ENCODE measurements around the gene PPP1R37. TPM values are rescaled to one million over a fixed set of nuclear protein-coding genes. Genes with fewer than 3 reads are reported as not detected.
A peak's percentile ranks its signal among the peaks of the same experiment; 100 is the strongest.

Gene PPP1R37
- total RNA-seq, result 10 to 100 TPM; 10.2 to 10.3 TPM

DNA sequence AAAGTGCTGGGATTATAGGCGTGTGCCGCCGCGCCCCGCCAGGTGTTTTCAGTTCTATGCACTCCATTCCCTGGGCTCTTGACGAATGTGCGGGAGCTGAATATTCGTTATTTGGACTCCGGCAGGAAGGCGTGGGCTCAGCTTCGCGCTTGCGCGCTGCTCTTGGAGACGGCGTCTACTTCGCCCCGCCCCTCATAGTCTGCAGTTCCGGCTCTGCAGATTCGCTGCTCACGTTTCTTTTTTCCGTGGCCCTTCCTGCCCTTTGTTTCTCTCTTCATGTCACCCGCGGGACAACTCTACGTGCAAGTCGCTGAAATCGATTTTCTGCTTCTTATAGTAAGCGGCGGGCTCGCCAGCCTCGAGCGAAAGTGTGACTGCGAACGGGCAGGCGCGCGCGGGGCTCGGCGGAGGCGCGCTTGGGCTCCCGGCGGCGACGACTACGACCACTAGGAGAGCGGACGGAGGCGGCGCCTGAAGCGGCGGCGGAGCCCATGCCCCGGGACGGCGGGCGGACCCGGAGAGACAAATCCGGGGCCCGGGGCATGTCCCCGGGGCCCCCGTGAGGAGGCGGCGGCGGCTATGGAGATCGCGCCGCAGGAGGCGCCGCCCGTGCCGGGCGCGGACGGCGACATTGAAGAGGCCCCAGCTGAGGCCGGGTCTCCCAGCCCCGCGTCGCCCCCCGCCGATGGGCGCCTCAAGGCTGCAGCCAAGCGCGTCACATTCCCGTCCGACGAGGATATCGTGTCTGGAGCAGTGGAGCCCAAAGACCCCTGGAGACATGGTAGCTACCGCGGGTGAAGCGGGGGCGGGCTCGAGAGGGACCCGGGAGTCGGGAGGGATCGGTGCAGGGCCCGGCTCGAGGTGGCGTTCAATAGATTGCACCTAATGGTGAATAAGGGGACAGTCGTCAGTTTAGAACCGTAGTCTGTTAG lies at the start of gene PPP1R37:
TSS of gene PPP1R37 (plus strand) at position 433 of the 932 bp plus-strand sequence. CDS start at position 580, 147 bp downstream.
- Mint-ChIP-seq H3K9me3 (peaks cover 2% of the 10 kb centered on the region), H3K4me3 (peak within 1 kb of the TSS; percentile 93), H3K4me1 (ENCODE audit: low read depth) (peaks cover 50% of the 10 kb centered on the region), H3K36me3 (ENCODE audit: low read depth) (peaks cover 15% of the 10 kb centered on the region), H3K27me3 (ENCODE audit: low read depth) (no peaks in the 10 kb centered on the region), H3K27ac (peak within 1 kb of the TSS; percentile 98)
- peak; percentile 95 for DNase-seq
- intact Hi-C loops (cut with micrococcal nuclease), result loop anchor here (1.0 to 2.0 kb wide), 4 partner anchors 24 to 203 kb away; partner anchors contain the start of genes BLOC1S3 and TRAPPC6A
- CTCF ChIA-PET, result interaction anchor here (0.7 to 2.7 kb wide), 9 partner anchors 10 to 246 kb away, joined by 3 to 10 read pairs (median 3); partner anchors contain the start of gene GEMIN7

DNA sequence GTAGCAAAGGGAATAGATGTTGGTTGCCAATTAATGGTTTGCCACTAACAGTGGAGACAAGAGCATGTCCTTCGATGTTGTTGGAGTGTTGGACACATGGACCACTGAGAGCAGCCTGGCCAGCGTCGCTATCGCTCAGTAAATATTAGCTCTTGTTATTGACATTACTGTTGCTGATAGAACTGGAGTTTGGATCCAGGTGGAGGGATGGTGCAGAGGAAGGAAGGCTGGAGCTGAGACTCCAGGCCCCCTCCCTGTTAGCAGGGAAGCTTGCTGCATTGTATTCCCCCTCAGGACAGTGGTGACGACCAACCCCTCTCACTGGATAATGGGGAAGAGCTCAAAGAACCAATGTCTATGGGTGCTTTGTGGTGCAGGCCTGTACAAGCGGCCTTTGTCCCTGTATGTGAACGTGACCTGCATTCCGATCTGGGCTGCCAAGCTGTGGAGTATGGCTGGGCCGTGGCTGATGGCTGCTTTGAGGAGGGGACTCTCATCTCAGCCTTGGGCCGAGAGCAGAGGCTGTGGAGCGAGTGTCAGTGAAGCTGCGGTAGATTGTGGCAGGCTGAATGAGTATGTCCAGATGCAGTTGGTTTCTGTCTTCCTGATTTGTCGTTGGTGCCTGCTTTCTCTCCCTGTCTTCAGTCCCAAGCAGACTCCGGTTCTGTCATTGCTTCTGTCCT lies 47.2 kb upstream of the PPP1R37 start:
- H3K4me1 Mint-ChIP-seq (ENCODE audit: low read depth), result peaks cover 56% of the 10 kb centered on the region
- no peaks in the 10 kb centered on the region for H3K27me3 Mint-ChIP-seq (ENCODE audit: low read depth)
- no peak overlapping the region for H3K4me3 Mint-ChIP-seq
- CTCF ChIA-PET, result no interaction called here
- H3K36me3 Mint-ChIP-seq (ENCODE audit: low read depth), result peaks cover 32% of the 10 kb centered on the region
- no peaks in the 10 kb centered on the region for H3K9me3 Mint-ChIP-seq
- no peak for DNase-seq
- intact Hi-C loops (cut with micrococcal nuclease), result no loop called here
- no peak overlapping the region for H3K27ac Mint-ChIP-seq

GRCh38 chr19:45046355-45046754 lies 46.6 kb upstream of the PPP1R37 start:
- Mint-ChIP-seq H3K36me3 (ENCODE audit: low read depth) (peaks cover 30% of the 10 kb centered on the region), H3K4me3 (no peak overlapping the region)
- CTCF ChIA-PET, result no interaction called here

DNA sequence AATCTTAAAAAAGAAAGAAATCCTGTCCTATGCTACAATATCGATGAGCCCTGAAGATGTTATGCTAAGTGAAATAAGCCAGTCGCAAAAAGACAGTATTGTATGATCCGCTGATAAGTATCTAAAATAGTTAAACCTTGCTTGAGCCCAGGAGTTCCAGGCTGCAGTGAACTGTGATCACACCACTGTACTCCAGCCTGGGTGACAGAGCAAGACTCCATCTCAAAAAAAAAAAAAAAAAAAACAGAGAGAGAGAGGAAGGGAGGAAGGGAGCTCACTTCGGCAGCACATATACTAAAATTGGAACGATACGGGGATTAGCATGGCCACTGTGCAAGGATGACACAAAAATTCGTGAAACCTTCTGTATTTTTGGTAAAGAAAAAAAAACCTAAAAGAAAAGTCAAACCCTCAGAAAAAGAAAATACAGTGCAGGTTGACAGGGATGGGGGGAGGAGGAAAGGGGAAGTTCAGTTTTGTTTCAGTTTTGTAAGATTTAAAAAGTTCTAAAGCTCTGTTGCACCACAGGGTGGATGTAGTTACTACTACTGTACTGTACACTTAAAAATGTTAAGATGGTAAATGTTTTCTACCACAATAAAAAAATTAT lies 45.7 kb upstream of the PPP1R37 start:
- Mint-ChIP-seq H3K36me3 (ENCODE audit: low read depth) (peaks cover 26% of the 10 kb centered on the region), H3K27me3 (ENCODE audit: low read depth) (no peaks in the 10 kb centered on the region), H3K4me3 (no peak overlapping the region), H3K4me1 (ENCODE audit: low read depth) (peaks cover 45% of the 10 kb centered on the region), H3K9me3 (no peaks in the 10 kb centered on the region), H3K27ac (peak overlapping the region; percentile 86)
- CTCF ChIA-PET, result no interaction called here
- intact Hi-C loops (cut with micrococcal nuclease), result no loop called here
- no peak for DNase-seq

More at GRCh38 chr19:45046355-45046754, 46.6 kb upstream of the PPP1R37 start:
- peaks cover 52% of the 10 kb centered on the region for H3K4me1 Mint-ChIP-seq (ENCODE audit: low read depth)
- intact Hi-C loops (cut with micrococcal nuclease), result no loop called here
- no peaks in the 10 kb centered on the region for H3K27me3 Mint-ChIP-seq (ENCODE audit: low read depth)
- no peak for DNase-seq
- H3K9me3 Mint-ChIP-seq, result no peaks in the 10 kb centered on the region
- H3K27ac Mint-ChIP-seq, result peak overlapping the region; percentile 56

DNA sequence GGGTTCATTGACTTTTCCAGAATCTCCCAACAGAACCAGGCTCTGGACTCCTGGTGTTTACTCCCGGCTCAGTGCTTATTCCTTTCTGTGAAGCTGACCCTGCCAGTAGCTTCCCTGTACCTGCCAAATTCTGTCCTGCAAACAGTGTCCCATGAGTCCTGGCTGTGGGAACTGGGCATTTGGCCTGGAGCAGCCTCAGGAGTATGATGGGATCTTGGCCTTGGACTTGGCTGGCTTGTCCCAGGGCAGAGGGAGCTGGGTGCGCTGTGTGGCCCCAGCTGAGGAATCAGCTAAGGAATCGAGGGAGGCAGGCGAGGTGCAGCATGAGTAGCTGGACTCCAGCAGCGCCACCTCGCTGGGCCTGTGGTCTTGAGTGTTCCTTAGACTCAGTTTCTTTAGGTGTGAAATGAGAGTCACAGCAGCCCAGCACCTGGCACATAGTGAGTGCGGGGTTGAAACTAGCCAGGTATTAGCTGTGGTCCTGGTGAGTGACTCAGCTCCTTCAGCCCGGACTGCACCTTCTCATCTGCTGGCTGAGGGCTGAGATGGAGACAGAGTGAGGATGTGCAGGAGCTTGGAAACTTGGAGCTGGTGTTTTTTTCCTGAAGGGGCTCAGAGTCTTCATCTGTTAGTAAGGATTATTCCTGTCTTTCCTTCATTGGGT lies 43.8 kb upstream of the PPP1R37 start:
- intact Hi-C loops (cut with micrococcal nuclease), result no loop called here
- H3K36me3 Mint-ChIP-seq (ENCODE audit: low read depth), result peaks cover 29% of the 10 kb centered on the region
- peak overlapping the region; percentile 60 for H3K27ac Mint-ChIP-seq
- H3K4me3 Mint-ChIP-seq, result no peak overlapping the region
- peaks cover 43% of the 10 kb centered on the region for H3K4me1 Mint-ChIP-seq (ENCODE audit: low read depth)
- DNase-seq, result no peak
- CTCF ChIA-PET, result interaction anchor here (1.1 to 1.6 kb wide), 2 partner anchors 10 to 97 kb away, joined by 4 to 6 read pairs; no protein-coding TSS in a partner anchor
- no peaks in the 10 kb centered on the region for H3K9me3 Mint-ChIP-seq
- no peaks in the 10 kb centered on the region for H3K27me3 Mint-ChIP-seq (ENCODE audit: low read depth)

- intact Hi-C loops (cut with micrococcal nuclease), result no loop called here
- Mint-ChIP-seq H3K27ac (peak overlapping the region; percentile 29), H3K4me1 (ENCODE audit: low read depth) (peaks cover 39% of the 10 kb centered on the region), H3K27me3 (ENCODE audit: low read depth) (no peaks in the 10 kb centered on the region), H3K4me3 (no peak overlapping the region), H3K36me3 (ENCODE audit: low read depth) (peaks cover 23% of the 10 kb centered on the region), H3K9me3 (no peaks in the 10 kb centered on the region)
- DNase-seq, result no peak
- CTCF ChIA-PET, result interaction anchor here (1.1 to 1.6 kb wide), 2 partner anchors 9 to 98 kb away, joined by 4 to 6 read pairs; no protein-coding TSS in a partner anchor
Observed at GRCh38 chr19:45050036-45050435, 42.9 kb upstream of the PPP1R37 start.

DNA sequence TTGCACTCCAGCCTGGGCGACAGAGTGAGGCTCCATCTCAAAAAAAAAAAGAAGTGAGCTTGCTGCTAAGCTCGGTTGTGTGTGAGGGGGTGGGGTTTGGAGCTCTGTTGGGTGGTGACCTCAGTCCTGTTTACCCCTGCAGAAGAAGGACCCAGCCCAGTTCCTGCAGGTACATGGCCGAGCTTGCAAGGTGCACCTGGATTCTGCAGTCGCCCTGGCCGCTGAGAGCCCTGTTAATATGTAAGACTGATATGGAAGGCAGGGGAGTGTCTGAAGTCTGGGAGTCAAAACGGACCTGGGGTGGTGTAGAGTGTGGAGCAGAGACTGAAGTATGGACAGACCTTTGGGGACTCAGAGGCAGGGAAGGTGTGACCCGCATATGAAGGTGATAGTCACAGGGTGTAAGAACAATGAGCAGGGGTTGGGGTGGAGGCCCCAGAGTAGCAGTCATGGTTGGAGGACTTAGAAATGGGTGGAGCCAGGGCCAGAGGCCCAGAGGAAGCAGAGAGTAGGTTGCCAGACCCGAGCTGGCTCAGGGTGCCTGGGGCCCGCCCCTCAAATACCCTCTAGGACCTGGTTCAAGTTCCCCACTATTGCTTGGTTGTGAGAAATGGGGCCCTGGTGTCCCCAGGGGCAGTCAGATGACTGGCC lies 40.9 kb upstream of the PPP1R37 start:
- H3K4me1 Mint-ChIP-seq (ENCODE audit: low read depth), result peaks cover 20% of the 10 kb centered on the region
- no peaks in the 10 kb centered on the region for H3K27me3 Mint-ChIP-seq (ENCODE audit: low read depth)
- no peaks in the 10 kb centered on the region for H3K9me3 Mint-ChIP-seq
- no peak overlapping the region for H3K4me3 Mint-ChIP-seq
- DNase-seq, result no peak
- peaks cover 20% of the 10 kb centered on the region for H3K36me3 Mint-ChIP-seq (ENCODE audit: low read depth)
- CTCF ChIA-PET, result no interaction called here
- no peak overlapping the region for H3K27ac Mint-ChIP-seq
- intact Hi-C loops (cut with micrococcal nuclease), result no loop called here

- H3K27ac Mint-ChIP-seq, result no peak overlapping the region
- intact Hi-C loops (cut with micrococcal nuclease), result loop anchor here (5.0 kb wide), 2 partner anchors 55 to 190 kb away; partner anchors contain the start of genes EXOC3L2 and RELB
- CTCF ChIA-PET, result interaction anchor here (1.2 kb wide), 1 partner anchor 29 kb away, joined by 3 read pairs; no protein-coding TSS in a partner anchor
- no peak for DNase-seq
- H3K4me1 Mint-ChIP-seq (ENCODE audit: low read depth), result peaks cover 2% of the 10 kb centered on the region
- H3K9me3 Mint-ChIP-seq, result no peaks in the 10 kb centered on the region
- H3K27me3 Mint-ChIP-seq (ENCODE audit: low read depth), result no peaks in the 10 kb centered on the region
- peaks cover 45% of the 10 kb centered on the region for H3K36me3 Mint-ChIP-seq (ENCODE audit: low read depth)
- no peak overlapping the region for H3K4me3 Mint-ChIP-seq
Observed at GRCh38 chr19:45056831-45057230, 36.1 kb upstream of the PPP1R37 start.

DNA sequence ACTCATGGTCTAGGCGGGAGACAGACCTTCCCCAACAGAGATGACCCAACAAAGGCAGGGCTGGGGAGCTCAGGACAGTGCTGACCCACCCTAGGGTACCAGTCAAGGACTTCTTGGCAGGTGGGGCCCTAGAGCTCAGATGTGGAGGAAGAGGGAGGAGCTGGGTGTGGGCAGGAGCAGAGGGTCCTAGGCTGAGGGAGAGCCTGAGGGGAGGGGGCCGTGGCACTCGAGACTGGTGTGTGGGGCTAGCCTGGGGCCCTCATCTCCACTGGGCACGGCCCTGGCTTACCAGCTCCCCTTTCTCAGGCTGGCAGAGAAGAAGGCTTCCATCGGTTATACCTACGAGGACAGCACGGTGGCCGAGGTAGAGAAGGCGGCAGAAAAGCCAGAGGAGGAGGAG lies 35.5 kb upstream of the PPP1R37 start:
- no peaks in the 10 kb centered on the region for H3K9me3 Mint-ChIP-seq
- no peaks in the 10 kb centered on the region for H3K4me1 Mint-ChIP-seq (ENCODE audit: low read depth)
- intact Hi-C loops (cut with micrococcal nuclease), result loop anchor here (5.0 kb wide), 2 partner anchors 55 to 190 kb away; partner anchors contain the start of genes EXOC3L2 and RELB
- H3K36me3 Mint-ChIP-seq (ENCODE audit: low read depth), result peaks cover 42% of the 10 kb centered on the region
- no peak overlapping the region for H3K27ac Mint-ChIP-seq
- DNase-seq, result no peak
- CTCF ChIA-PET, result interaction anchor here (1.2 kb wide), 1 partner anchor 30 kb away, joined by 3 read pairs; no protein-coding TSS in a partner anchor
- H3K27me3 Mint-ChIP-seq (ENCODE audit: low read depth), result no peaks in the 10 kb centered on the region
- H3K4me3 Mint-ChIP-seq, result no peak overlapping the region

DNA sequence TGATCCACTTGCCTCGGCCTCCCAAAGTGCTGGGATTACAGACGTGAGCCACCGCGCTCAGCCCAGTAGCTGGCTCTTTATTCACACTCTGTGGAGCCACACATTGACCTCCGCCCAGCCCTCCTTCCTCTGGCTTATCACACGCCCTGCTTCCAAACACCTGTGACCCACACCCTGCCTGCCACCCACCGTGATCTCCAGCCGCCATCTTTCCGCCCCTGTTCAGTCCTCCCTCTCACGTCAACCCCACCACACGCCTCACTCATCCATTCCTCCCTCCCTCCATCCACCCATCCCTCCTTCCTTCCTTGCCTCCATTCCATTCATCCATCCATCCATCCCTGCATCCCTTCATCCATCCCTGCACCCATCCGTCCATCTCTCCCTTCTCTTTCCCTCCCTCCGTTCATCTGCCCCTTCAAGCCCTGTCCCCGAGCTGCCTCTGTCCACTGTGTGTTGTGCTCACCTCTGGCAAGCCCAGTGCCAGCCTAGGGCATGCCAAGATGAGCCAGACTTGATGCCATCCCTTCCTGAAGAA lies 34.3 kb upstream of the PPP1R37 start:
- no peaks in the 10 kb centered on the region for H3K4me1 Mint-ChIP-seq (ENCODE audit: low read depth)
- H3K36me3 Mint-ChIP-seq (ENCODE audit: low read depth), result peaks cover 43% of the 10 kb centered on the region
- no peak overlapping the region for H3K27ac Mint-ChIP-seq
- H3K4me3 Mint-ChIP-seq, result no peak overlapping the region
- no peaks in the 10 kb centered on the region for H3K27me3 Mint-ChIP-seq (ENCODE audit: low read depth)
- intact Hi-C loops (cut with micrococcal nuclease), result loop anchor here (1.0 to 5.0 kb wide), 3 partner anchors 56 to 189 kb away; partner anchors contain the start of genes EXOC3L2 and RELB
- CTCF ChIA-PET, result interaction anchor here (0.6 to 1.4 kb wide), 11 partner anchors 9 to 318 kb away, joined by 3 to 11 read pairs (median 4); partner anchors contain the start of genes CLASRP and ZNF296
- DNase-seq, result no peak
- no peaks in the 10 kb centered on the region for H3K9me3 Mint-ChIP-seq
